CD4-positive, alpha-beta T cell treated with Interleukin-6 at 100 ng/mL for 8 hours (primary cell): ENCODE measurements around the gene GVQW3.

Experiments
- DNase-seq: peaks from one replicate; pipeline ENCODE4 v3.0.0-alpha.2; 2020; ENCODE audit warnings: mixed read lengths, low spot score

The GVQW3 gene

DNA sequence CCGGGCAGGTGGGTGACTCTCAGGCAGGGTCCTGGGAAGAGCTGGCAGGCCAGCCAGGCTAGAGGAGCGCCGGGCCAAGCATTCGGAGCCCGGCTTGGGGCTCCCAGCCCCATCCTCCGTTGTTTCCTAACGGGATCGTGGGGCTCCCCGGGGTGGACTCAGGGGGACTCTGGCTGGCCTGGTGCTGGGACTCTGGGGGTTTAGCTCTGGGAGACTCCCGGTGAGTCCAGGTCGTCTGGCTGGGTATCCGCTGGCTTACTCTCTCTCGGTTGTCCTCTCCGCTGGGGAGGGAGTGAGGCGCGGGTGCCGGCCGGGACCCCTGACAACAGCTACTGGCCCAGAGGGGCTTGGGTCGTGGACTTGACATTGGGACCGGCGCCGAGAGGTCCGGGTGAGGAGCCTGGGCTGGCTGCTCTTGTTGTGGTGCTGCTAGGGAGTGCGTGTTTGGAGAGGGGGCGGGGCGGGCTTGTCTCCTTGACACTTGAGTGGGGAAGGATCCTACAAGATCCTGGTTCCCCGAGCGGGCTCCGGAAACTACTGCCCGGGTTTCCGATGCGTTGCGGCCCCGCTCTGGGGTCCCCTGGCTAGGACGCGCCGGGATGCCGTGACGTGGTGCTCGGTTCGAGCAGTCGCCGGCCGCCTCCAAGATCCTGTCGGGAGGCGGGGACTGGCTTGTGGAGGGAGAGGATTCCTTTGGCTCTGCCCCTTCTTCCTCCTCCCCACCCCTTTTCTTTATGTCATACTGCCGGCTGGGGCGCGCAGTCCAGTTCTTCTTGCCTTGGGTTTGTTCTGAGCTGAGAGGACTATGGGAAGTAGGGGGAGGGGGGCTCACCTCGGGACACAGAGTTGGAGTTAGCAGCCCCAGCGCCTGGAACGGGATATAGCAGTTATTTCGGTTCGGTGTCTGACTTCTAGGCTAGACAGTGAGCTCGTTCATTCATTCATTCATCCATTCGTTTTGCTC, 64.3 kb downstream of the GVQW3 start:
- DNase-seq: peak; percentile 18

GRCh38 chr11:76448506-76448905, 67.4 kb downstream of the GVQW3 start:
- no peak for DNase-seq

- DNase-seq: no peak
Observed at GRCh38 chr11:76453248-76453647, 72.1 kb downstream of the GVQW3 start.

- no peak for DNase-seq
Observed at GRCh38 chr11:76455331-76455730, 74.2 kb downstream of the GVQW3 start.

- DNase-seq: no peak
Observed at GRCh38 chr11:76455931-76456330, 74.8 kb downstream of the GVQW3 start.

DNA sequence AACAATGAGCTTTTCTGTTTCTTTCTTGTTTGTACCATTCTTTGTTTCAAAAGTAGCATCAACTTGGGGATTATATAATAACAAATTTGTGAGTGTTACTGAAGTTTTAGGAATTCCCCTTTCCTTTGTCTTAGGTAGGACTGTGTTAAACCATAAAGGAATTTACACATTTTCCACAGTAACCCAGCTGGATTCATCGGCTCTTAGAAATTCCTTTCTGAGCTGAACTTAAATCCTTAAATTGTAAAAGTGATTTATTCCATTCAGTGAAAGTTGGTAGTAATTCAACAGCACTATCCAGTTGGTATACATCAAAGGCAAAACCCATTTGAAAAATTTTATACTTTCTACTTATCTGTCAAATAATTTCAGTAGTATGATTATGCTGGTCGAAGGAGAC, 75.4 kb downstream of the GVQW3 start:
- no peak for DNase-seq
